D721Med (cell line): ENCODE results near the gene ZFPM1.

Source experiments
- DNase-seq: peaks from one replicate; pipeline ENCODE4 v3.0.0; 2011; ENCODE audit warnings: low spot score; ENCODE audit not compliant: insufficient read length
- FAIRE-seq: peaks from 2 replicates; lab custom pipeline; 2011; peaks lifted over from hg19 to GRCh38; lab: Jason Lieb, UNC
- CTCF ChIP-seq: IDR thresholded peaks from 2 replicates; pipeline ENCODE4 v1.5.1; 2012; ENCODE audit warnings: mild to moderate bottlenecking, control low read depth; ENCODE audit not compliant: insufficient read depth; ENCODE audit errors: missing control alignments

Gene ZFPM1

GRCh38 chr16:88472069-88472468 lies 19.0 kb downstream of the ZFPM1 start:
- TF ChIP-seq CTCF, result no peak
- no peak for DNase-seq
- no peak for FAIRE-seq

DNA sequence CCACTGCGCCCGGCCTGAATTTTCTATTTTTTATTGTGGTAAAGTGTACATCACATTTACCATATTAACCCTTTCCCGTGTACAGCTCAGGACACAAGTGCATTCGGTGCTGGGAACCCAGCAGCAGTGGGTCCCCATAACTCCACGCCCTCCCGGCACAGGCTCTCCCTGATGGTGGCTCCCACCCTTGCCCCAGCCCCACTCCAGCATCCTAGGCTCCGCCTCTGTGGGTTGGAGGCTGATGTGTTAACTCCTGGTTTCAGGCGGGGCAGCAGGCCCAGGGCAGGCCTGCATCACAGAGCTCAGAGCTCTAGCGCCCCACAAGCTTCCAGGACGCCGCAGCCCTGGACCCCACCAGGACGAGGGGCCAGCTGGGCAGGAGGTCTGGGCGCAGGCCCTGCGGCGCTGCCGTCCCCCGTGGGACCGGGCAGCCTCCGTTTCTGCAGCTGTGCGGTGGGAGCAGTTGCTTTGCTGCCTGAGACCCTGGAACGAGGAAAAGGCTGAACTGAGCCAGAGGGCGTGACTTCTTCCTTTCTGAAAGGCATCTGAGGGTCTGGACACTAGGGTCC lies 19.6 kb downstream of the ZFPM1 start:
- DNase-seq (no peak), FAIRE-seq (no peak)
- no peak for TF ChIP-seq CTCF

- TF ChIP-seq CTCF, result no peak
- no peak for FAIRE-seq
These were observed 20.8 kb downstream of the ZFPM1 start for GRCh38 chr16:88473666-88474534.

DNA sequence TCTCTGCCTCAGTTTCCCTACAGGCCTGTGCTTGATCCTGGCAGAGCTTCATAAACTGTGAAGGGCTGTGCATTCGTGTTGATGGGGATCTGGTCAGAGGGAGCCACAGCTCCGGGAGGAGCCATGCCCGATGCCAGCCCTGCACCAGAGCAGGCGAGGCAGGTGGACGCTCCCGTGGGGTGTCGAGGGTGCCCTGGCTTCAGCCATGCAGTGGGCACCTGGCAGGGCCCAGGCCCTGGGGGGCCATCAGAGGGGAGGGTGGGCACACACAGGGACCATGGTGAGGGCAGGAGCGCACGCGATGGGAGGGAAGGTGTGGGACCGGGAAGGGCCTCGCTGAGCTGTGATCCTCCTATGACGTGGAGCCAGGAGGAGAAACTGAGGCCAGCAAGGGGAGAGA lies 22.0 kb downstream of the ZFPM1 start:
- no peak for TF ChIP-seq CTCF
- DNase-seq (no peak), FAIRE-seq (no peak)

More at GRCh38 chr16:88473666-88474534, 20.8 kb downstream of the ZFPM1 start:
- no peak for DNase-seq

DNA sequence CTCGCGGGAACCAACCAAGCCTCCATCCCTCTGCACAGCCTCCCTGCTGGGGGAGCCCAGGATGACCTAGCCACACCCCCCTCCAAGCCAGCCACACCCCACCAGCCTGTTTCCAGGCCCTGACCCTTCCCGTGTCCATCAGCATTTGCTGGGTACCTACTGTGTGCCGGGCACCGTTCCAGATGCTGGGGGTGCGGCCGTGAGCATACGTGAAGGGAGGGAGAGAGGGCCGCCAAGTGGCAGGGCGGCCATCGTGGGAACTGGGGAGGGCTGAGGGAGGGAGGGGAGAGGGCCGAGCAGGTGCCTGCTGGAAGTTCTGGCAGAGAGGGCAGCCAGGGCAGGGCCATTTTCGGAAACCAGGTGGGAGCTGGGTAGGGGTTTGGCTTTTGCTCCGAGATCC lies 23.1 kb downstream of the ZFPM1 start:
- no peak for FAIRE-seq
- no peak for TF ChIP-seq CTCF

DNA sequence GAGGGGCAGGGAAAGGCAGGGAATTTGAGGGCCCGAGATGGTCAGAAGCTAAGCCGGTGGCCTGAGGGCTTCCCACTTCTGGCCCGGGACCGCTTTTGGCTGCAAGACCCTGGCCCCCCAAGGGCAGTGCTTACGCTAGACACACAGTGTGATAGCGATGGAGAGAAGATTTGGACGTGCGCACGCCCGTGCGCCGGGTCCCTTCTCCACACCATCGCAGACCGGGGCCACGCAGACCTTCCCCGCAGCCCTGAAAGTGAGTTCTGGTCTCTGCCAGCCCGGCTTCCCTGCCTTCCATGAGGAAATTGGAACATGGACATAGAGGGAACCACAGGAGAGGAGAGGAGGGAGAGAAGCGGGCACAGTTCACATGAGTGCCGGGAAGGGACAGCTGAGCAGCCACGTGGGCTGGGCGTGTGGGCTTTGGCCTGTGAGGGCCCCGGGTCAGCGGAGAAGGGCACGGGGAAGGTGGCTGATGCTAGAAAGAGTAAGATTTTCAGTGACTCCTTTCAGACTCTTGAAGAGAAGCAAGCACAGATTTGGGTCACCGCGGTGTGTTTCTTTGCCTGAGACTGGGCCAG lies 23.8 kb downstream of the ZFPM1 start:
- DNase-seq (no peak), FAIRE-seq (no peak)
- no peak for TF ChIP-seq CTCF

More for the DNA sequence above, 23.1 kb downstream of the ZFPM1 start:
- DNase-seq, result no peak
